H1 (cell line): Measurements from ENCODE around the gene RAP1A. TPM values are rescaled to one million over a fixed set of nuclear protein-coding genes. Genes with fewer than 3 reads are reported as not detected.

Source experiments
- BRCA1 ChIP-seq: IDR thresholded peaks from 2 replicates; pipeline ENCODE4 v1.6.1; 2012; ENCODE audit warnings: low read depth, low read length, improper control_type of control experiment
- CBX5 ChIP-seq: fragments of 300-800, 300-1000 bp; sonication (generic); IDR thresholded peaks from 2 replicates; pipeline ENCODE4 v1.7.1; 2016; ENCODE audit warnings: antibody characterized with exemption, low read length, low read depth
- CHD7 ChIP-seq: fragments of 300-600 bp; sonication (generic); IDR thresholded peaks from 2 replicates; pipeline ENCODE4 v1.7.1; 2012; ENCODE audit warnings: low read length, moderate library complexity, mild to moderate bottlenecking, inconsistent platforms; ENCODE audit not compliant: insufficient replicate concordance
- EP300 ChIP-seq, 2 experiments: IDR thresholded peaks; 1 replicate in 1 of 2; 2 replicates in 1 of 2; pipeline ENCODE4 v1.6.1; 2011 to 2012; ENCODE audit warnings: low read depth in 2 of 2, low read length in 2 of 2, mild to moderate bottlenecking in 2 of 2, borderline replicate concordance in 1 of 2, inconsistent platforms in 1 of 2, moderate library complexity in 1 of 2
- NRF1 ChIP-seq: IDR thresholded peaks from 2 replicates; pipeline ENCODE4 v1.6.1; 2011; ENCODE audit warnings: mild to moderate bottlenecking, low read depth, low read length, improper control_type of control experiment
- POU5F1 ChIP-seq: IDR thresholded peaks from 2 replicates; pipeline ENCODE4 v1.6.1; 2011; ENCODE audit warnings: low read depth, mild to moderate bottlenecking, low read length, moderate library complexity
- RXRA ChIP-seq: IDR thresholded peaks from 2 replicates; pipeline ENCODE4 v1.6.1; 2011; ENCODE audit warnings: low read depth, mild to moderate bottlenecking, low read length, moderate library complexity; ENCODE audit not compliant: insufficient read depth
- SIX5 ChIP-seq: IDR thresholded peaks from 2 replicates; pipeline ENCODE4 v1.6.1; 2011; ENCODE audit warnings: mild to moderate bottlenecking, low read depth, low read length
- TAF1 ChIP-seq: IDR thresholded peaks from 2 replicates; pipeline ENCODE4 v1.6.1; 2011; ENCODE audit warnings: mild to moderate bottlenecking, low read depth, low read length
- TBP ChIP-seq: IDR thresholded peaks from 2 replicates; pipeline ENCODE4 v1.6.1; 2011; ENCODE audit warnings: low read depth, low read length, improper control_type of control experiment
- TCF12 ChIP-seq: IDR thresholded peaks from 2 replicates; pipeline ENCODE4 v1.6.1; 2011; ENCODE audit warnings: low read depth, mild to moderate bottlenecking, low read length
- TEAD4 ChIP-seq: IDR thresholded peaks from 2 replicates; pipeline ENCODE4 v1.6.1; 2012; ENCODE audit warnings: low read depth, low read length, inconsistent platforms, mixed read lengths
- polyA plus RNA-seq, 7 experiments: library from polyadenylated mRNA; depleted of rRNA in 3 of 7; stranded (reverse) in 5 of 7; unstranded in 2 of 7; fragments of >200 nt in 5 of 7; fragments of 200-250 nt in 2 of 7; gene quantifications; 1 replicate in 5 of 7; 2 replicates in 1 of 7; 4 replicates in 1 of 7; pipeline versions ENCODE4 v1.2.1 to v1.2.3, GENCODE V29; 2011 to 2013; ENCODE audit warnings: missing spikeins in 2 of 7, mixed read lengths in 2 of 7
- total RNA-seq: library from RNA; stranded (reverse); fragmentation: NEBNext Ultra II Directional; extraction: Animal tissue kit (Norgen Biotek cat#: 25700); gene quantifications from 2 replicates; pipeline ENCODE4 v1.2.1, GENCODE V29; 2021

RAP1A gene
- total and polyA plus RNA-seq, 2 of the 8 experiments (the other 6 are each of a cell fraction or from before 2014, with no cell fraction given): 10.9 to 35.8 TPM

GRCh38 chr1:111666828-111667227, 47.2 kb downstream of the RAP1A start (continued):
- no peak for TF ChIP-seq CHD7
- no peak for TF ChIP-seq TAF1
- TF ChIP-seq CBX5: no peak
- TF ChIP-seq RXRA: no peak
- no peak for TF ChIP-seq NRF1
- TF ChIP-seq POU5F1: no peak
- TF ChIP-seq EP300 (IDR thresholded peaks at IDR 0.05; ENCODE audit: borderline replicate concordance in 1 of 2, low read depth in 2 of 2, low read length in 2 of 2): no peak
- no peak for TF ChIP-seq TCF12
- no peak for TF ChIP-seq TBP
- no peak for TF ChIP-seq BRCA1
- TF ChIP-seq SIX5: no peak
- TF ChIP-seq TEAD4: no peak
